ENCODE measurements around the gene CEND1.

DNA sequence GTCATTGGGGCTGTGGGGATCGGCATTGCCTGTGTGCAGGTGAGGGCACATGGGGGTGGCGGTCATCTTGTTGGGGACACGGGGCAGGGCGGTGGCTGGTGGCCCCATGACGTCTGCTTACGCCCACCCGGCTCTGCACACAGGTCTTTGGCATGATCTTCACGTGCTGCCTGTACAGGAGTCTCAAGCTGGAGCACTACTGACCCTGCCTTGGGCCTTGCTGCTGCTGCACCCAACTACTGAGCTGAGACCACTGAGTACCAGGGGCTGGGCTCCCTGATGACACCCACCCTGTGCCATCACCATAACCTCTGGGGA is 48.1 kb upstream of the CEND1 start:
- TF ChIP-seq, protein P1, sequence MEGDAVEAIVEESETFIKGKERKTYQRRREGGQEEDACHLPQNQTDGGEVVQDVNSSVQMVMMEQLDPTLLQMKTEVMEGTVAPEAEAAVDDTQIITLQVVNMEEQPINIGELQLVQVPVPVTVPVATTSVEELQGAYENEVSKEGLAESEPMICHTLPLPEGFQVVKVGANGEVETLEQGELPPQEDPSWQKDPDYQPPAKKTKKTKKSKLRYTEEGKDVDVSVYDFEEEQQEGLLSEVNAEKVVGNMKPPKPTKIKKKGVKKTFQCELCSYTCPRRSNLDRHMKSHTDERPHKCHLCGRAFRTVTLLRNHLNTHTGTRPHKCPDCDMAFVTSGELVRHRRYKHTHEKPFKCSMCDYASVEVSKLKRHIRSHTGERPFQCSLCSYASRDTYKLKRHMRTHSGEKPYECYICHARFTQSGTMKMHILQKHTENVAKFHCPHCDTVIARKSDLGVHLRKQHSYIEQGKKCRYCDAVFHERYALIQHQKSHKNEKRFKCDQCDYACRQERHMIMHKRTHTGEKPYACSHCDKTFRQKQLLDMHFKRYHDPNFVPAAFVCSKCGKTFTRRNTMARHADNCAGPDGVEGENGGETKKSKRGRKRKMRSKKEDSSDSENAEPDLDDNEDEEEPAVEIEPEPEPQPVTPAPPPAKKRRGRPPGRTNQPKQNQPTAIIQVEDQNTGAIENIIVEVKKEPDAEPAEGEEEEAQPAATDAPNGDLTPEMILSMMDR (conservative IDR thresholded peaks at IDR 0.05): no peak
- no peak for TF ChIP-seq ZFX (IDR thresholded peaks at IDR 0.05)

Measured in C4-2B (cell line).